SIG-M5 treated with dmso at 0.1 percent for 504 hours (cell line): ENCODE measurements around the gene ZBTB32.
"Not testable (repeated sequence)": the region's sequence is repeated elsewhere in the genome, so short reads cannot be mapped to it uniquely, and the experiment has no call there.

ENCODE experiments used
- DNase-seq: peaks from one replicate; lab custom pipeline; 2025; ENCODE audit not compliant: unreplicated experiment; lab: John Stamatoyannopoulos, UW

Gene ZBTB32, protein sequence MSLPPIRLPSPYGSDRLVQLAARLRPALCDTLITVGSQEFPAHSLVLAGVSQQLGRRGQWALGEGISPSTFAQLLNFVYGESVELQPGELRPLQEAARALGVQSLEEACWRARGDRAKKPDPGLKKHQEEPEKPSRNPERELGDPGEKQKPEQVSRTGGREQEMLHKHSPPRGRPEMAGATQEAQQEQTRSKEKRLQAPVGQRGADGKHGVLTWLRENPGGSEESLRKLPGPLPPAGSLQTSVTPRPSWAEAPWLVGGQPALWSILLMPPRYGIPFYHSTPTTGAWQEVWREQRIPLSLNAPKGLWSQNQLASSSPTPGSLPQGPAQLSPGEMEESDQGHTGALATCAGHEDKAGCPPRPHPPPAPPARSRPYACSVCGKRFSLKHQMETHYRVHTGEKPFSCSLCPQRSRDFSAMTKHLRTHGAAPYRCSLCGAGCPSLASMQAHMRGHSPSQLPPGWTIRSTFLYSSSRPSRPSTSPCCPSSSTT

DNA sequence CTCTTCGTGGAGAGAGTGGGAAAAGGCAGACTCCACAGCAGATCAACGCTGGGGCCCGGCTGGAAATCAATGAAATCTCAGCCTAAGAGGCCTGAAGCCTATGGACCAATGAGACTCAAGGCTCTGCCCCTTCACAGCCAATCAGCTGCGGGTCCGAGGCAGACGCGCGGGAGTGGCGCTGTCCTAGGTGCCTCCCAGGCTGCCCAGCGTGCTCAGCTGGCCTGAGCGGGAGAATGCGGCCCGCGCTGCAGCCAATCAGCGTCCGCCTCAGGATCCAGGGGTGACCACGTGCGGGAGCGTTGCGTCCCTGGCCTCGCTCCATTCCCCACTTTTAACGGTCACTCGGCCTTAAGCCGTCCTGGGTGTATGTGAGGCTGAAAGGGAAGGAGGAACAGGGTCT lies at the start of gene ZBTB32:
TSS of gene ZBTB32 (plus strand) at position 341 of the 400 bp plus-strand sequence. CDS start 10,069 bp downstream, outside the sequence.
- DNase-seq = no peak

DNA sequence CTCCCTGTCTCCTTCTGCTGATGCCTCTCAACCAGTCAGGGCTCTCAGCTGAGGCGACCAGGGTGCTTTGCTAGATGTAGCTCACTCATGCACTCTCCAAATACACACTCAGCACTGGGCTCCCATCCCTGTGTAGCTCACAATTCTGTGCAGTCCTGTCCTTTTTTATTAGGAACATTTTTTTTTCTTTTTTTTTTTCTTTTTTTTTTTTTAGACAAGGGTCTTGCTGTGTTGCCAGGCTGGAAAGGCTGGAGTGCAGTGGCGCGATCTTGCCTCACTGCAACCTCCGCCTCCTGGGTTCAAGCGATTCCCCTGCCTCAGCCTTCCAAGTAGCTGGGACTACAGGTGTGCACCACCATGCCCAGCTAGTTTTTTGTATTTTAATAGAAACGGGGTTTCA lies 49.5 kb upstream of the ZBTB32 start:
- DNase-seq = not testable (repeated sequence)

DNA sequence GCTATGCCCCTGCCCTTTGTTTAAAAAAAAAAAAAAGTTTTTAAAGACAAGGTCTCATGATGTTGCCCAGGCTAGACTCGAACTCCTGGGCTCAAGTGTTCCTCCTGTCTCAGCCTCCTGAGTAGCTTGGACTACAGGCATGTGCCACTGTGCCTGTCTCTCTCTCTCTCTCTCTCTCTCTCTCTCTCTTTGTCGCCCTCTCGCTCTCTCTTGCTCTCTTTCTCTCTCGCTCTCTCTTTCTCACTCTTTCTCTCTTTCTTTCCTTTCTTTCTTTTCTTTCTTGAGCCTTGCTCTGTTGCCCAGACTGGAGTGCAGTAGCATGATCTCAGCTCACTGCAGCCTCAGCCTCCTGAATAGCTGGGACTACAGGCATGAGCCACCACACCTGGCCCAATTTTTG lies 48.8 kb upstream of the ZBTB32 start:
- no peak for DNase-seq

DNA sequence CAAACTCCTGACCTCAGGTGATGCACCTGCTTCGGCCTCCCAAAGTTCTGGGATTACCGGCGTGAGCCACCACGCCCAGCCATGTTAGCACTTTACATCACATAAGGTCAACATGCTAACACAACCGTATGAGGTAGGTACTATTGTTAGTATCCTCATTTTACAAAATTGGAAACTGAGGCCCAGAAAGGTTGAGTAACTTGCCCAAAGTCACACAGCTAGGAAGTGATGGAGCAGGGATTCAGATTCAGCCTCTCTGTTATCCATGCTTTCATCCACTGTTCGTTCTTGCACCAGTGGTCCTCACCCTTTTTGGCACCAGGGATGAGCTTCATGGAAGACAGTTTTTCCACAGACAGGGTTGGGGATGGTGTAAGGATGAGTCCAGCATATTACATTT lies 47.7 kb upstream of the ZBTB32 start:
- no peak for DNase-seq

DNA sequence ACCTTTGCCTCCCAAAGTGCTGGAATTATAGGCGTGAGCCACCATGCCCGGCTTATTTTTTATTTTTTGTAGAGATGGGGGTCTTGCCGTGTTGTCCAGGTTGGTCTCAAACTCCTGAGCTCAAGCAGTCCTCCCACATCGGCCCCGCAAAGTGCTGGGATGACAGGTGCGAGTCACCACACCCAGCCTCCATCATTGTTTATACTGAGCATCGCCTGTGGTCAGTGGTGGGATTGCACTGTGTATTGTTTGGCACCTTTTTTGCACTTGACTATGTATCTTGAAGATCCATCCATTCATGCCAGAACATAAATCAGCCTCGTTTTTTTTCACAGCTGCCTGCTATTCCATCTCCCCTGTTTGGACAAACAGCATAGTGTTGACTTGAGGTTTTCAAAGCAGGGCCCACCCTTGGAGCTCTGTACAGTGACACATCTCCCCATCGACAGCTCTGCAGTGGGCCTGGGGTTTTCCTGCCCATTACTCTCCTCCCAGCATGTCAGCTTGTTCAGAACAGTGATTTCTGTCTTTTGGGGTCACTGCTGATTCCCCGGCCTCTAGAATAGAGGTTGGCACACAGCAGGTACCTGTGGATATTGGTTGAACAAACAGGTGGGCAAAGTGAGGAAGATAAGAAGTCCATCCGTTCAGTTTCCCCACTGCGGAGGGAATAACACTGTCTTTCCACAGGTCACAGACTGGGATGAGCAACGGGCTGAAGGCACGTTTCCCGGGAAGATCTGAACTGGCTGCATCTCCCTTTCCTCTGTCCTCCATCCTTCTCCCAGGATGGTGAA lies 46.3 kb upstream of the ZBTB32 start:
- DNase-seq = no peak

DNA sequence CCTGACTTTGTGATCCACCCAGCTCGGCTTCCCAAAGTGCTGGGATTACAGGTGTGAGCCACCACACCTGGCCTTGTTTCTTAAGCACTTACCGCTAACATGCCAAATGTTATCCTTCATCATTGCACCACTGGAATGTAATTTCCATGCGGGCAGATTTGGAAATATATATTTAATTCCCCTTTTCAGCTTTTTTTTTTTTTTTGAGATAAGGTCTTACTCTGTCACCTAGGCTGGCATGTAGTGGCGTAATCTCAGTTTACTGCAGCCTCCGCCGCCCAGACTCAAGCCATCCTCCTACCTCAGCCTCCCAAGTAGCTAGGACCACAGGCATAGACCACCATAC lies 42.4 kb upstream of the ZBTB32 start:
- no peak for DNase-seq

DNA sequence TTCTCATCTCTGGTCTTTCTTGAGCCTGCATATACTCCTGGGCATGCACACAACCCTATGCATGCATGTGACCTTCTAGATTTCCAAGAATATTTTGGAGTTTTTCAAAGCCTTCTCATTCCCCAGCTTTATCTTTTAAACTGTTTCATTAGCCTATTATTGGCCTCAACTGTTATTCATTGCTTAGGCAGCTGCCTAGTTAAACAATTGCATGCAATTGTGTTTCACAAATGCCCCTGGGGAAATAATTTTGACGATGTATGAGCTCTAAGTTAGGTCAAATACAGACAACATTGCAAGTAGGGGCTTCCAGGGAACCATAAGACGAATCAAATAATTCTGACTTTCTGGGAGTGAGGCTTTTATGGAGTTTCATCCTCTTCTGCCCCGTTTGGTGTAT lies 40.4 kb upstream of the ZBTB32 start:
- no peak for DNase-seq

DNA sequence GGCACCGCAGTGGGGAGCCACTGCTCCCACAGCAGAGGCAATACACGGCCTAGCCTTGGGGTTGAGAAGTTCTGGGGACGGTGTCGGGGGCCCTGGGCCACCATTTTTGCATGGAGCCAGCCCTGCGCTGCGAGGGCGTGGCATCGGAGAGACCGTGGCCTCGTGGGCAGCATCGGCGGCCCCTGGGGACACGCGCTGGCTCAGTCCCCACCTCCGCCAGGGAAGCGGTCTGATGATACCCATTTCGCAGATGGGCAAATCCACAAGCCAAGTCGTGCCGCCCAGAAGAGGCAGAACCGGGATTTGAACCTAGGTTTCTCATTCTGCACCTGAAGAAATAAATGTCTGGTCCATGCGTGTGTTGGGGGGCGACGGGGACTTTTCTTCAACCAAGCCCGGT lies 39.2 kb upstream of the ZBTB32 start:
- no peak for DNase-seq

DNA sequence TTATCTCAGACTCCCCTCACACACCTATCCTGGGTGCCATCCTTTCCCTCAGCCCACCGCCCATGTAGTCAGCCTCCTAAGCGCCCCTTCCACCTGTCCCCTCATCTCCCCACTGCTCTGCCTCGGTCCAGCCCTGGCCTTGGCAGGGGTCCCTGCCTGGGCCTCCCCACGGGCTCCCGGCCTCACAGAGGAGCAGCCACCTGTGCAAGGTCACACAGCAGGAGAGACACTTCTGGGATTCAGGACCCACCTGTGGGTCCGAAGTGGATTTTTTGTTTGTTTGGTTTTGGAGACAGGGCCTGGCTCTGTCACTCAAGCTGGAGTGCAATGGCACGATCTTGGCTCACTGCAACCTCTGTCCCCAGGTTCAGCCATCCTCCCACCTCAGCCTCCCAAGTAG lies 38.8 kb upstream of the ZBTB32 start:
- DNase-seq = no peak

DNA sequence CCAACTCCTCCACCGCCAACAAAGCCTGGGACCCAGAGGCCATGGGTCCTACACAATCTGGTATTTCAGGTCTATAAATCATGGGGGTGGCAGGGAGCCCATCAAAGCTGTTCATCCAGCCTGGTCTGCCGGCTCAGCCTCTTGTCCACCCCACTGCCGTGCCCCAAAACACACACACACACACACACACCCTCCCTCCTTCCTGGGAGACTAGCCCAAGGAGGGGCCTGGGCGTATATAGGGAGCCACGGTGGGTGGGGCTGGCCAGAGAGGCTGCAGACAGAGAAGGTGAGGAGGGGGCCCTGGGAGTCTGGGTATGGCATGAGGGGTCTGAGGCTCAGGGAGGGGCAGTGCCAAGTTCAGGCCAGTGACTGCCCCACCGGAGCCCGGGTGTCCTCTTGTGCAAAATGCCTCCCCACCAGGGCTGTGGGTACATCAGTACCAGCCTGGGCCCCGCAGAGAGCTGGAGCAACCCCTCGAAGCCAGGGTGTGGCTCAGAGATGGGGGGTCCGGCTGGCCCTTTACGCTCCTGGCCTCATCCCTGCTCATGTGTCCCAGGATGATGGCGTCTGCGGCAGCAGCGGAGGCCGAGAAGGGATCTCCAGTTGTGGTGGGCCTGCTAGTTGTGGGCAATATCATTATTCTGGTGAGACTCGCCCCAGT lies 38.0 kb upstream of the ZBTB32 start, which contains the start of gene UPK1A:
TSS of gene UPK1A (plus strand) at position 267 of the 663 bp plus-strand sequence. CDS start at position 563, 296 bp downstream.
- DNase-seq = no peak

DNA sequence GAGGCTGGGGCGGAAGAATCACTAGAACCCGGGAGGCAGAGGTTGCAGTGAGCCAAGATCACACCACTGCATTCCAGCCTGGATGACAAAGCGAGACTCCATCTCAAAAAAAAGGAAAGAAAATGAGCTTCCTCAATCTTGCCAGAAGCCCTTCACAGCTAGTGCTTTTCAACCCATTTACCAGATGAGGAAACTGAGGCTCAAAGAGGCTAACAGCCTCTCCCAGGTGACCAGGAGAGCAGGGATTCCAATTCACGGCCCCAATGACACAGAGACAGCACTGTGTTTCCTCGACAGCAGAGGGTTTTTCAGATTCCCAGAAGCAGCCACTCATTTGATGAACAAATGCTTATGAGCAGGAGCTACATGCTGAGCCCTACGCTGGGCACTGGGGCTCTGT lies 34.8 kb upstream of the ZBTB32 start:
- DNase-seq = no peak

DNA sequence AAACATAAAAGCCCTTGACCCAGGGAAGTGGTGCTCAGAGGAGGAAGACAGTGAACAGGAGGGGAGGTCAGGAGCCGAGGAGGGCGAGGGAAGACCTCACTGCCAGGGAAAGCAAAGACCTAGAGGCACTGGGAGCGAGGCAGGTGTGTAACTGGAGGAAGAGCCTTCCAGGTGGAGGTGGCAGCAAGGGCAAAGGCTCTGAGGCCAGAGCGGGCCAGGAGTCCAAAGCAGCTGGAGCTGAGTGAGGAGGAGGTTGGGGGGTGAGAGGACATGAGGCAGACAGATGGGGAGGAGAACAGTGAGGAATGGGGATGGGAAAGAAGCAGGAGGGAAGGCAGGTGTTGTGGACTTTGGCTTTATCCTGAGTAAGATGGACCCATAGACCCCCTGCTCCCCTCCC lies 34.4 kb upstream of the ZBTB32 start:
- DNase-seq = no peak

DNA sequence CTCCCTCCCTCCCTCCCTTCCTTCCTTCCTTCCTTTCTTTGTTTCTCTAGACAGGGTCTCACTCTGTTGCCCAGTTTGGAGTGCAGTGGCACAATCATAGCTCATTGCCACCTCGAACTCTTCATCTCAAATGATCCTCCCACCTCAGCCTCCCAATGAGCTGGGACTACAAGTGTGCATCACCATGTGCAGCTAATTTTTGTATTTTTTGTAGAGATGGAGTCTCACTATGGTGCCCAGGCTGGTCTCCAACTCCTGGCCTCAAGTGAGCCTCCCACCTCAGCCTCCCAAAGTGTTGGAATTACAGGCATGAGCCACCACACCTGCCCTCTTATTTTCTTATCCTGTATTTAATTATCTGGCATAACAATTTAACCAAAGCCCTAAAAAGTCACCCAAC lies 33.7 kb upstream of the ZBTB32 start:
- DNase-seq = no peak

DNA sequence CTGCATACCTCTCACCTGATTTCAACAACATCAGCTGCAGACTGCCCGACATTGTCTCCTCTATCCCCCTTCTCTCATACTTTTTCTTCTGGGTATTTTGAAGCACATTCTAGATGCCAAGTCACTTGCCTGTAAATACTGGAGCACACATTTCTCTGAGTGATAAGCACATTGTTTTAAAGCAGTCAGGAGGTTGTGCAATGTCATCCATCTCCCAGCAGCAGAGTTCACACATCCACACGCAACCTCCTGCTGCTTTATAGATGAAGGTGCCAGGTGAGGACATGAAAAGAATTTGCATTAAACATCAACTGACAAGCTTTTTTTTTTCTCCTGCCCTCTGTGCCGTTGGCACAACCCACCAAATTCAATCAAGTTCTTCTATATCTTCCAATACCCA lies 32.5 kb upstream of the ZBTB32 start:
- DNase-seq = peak; percentile 23

DNA sequence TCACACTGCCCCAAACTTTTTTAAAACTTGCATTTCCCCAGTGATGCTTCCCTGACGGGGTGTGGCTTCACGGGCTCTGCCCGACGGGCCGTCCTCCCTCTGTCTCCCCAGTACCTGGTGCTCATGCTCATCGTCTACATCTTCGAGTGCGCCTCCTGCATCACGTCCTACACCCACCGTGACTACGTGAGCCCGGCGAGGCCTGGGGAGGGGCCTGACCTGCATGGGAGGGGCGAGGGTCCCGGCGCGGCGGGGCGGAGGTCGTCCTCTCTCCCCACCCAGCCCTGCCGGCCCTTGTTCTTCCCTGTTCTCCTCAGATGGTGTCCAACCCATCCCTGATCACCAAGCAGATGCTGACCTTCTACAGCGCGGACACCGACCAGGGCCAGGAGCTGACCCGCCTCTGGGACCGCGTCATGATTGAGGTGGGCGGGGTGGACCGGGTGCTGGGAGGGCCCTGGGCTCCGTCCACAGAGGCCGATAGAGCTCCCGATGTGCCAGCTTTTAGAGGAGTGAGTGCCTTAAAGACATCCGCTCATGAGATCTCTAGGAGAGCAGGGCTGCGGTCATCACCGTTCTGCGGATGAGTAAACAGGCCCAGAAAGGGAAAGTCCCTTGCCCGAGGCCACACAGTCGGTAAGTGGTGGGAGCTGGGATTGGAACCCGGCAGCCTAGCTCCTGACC lies 31.1 kb upstream of the ZBTB32 start:
- DNase-seq = no peak

DNA sequence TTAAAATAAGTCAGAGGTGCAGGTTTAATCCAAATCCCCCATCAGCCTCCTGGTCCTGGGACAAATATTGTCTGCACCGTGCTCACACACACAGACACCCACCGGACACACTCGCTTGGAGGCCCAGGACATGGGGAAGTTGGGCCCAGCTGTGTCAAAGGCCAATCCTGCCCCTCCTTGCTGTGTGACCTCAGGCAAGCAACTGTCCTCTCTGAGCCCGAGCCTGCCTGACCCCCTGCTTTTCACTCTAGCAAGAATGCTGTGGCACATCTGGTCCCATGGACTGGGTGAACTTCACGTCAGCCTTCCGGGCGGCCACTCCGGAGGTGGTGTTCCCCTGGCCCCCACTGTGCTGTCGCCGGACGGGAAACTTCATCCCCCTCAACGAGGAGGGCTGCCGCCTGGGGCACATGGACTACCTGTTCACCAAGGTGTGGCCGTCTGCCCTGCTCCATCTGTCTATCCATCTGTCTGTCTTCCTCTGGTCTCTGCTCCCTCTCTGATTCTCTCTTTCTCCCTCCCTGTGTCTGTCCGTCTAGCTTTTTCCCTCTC lies 28.7 kb upstream of the ZBTB32 start:
- DNase-seq = no peak

DNA sequence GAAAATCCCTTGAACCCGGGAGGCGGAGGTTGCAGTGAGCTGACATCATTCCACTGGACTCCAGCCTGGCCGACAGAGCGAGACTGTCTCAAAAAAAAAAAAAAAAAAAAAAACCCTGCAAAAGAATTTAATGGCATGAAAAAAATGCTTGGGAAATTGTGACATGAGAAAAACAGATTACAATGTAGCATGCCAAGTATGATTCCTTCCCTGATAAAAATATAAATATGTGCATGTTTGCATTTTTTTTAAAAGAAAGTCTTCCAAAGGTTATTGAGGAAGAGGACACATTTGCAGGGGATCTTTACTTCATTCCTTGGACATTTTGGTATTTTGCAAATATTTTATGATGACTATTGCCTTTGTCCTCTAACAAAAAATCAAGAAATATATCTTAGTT lies 14.5 kb upstream of the ZBTB32 start:
- no peak for DNase-seq

DNA sequence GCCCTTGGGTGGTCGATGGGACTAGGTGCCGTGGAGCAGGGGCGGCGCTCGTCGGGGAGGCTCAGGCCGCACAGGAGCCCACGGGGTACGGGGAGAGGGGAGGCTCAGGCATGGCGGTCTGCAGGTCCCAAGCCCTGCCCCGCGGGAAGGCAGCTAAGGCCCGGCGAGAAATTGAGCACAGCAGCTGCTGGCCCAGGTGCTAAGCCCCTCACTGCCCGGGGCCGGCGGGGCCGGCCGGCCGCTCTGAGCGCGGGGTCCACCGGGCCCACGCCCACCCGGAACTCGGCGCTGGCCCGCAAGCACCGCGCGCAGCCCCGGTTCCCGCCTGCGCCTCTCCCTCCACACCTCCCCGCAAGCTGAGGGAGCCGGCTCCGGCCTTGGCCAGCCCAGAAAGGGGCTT lies 13.3 kb upstream of the ZBTB32 start:
- DNase-seq = not testable (repeated sequence)

DNA sequence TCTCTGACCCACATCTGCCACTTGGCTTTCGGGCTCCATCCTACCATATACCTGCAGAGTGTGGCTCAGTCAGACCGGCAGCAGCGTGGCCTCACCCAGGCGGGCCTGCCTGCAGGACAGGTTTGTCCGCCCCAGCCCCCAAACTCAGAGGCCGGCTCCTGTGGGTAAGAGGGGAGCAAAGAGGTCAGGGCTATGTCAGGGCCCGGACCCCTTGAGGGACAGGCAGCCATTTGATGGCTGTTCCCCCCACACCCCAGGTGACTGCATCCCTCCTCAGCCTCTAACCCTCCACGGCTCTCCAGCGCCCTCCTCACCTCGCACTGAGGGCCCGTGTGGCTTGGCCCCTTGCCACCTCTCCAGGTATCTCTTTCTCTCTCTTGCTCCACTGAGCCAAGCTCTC lies 12.3 kb upstream of the ZBTB32 start:
- no peak for DNase-seq

DNA sequence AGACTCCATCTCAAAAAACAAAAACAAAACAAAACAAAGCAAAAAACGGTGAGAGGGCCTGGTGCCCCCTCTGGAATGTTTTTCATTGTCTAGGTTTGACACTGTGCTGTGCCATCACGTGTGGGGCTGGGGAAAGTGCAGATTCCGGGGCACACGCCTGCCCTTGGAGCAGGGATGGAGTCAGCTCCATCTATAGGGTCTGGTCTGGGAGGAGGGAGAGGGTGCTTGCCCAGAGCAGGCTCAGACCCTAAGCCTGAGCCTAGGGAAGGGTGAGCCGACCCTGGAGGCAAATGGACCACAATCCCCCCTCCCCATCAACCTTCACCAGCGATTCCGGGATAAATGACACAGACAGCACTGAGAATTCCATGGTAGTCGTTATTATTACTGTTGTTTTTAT lies 10.9 kb upstream of the ZBTB32 start:
- no peak for DNase-seq
